Prostate gland (tissue), 2 donors: Measurements from ENCODE around the gene GLE1. TPM values are rescaled to one million over a fixed set of nuclear protein-coding genes. Genes with fewer than 3 reads are reported as not detected.

ENCODE experiments used
- DNase-seq: peaks from one replicate; pipeline ENCODE4 v3.0.0-alpha.2; 2019; ENCODE audit warnings: low spot score
- H3K27ac ChIP-seq, 2 donors: fragments of 200-600 bp; sonication (generic); 2 replicates each; pipeline ENCODE4 v1.5.1; 2017 to 2019
- H3K27me3 ChIP-seq: fragments of 200-600 bp; sonication (generic); replicated peaks from 2 replicates; pipeline ENCODE4 v1.5.1; 2019; ENCODE audit not compliant: insufficient read depth
- H3K36me3 ChIP-seq, 2 donors: fragments of 200-600 bp; sonication (generic); 1 replicate in 1 of 2; 2 replicates in 1 of 2; pipeline versions ENCODE4 v1.5.1 to v1.8.1; 2017 to 2019
- H3K4me1 ChIP-seq: fragments of 200-600 bp; sonication (generic); replicated peaks from 2 replicates; pipeline ENCODE4 v1.5.1; 2019
- H3K4me3 ChIP-seq, 2 donors: fragments of 200-600 bp; sonication (generic); 2 replicates each; pipeline ENCODE4 v1.5.1; 2017 to 2019
- H3K9me3 ChIP-seq: fragments of 200-600 bp; sonication (generic); 2 replicates; pipeline ENCODE4 v1.5.1; 2017
- CTCF ChIP-seq, 4 experiments: fragments of 200-600 bp in 2 of 4; fragments of 450-650 bp in 2 of 4; sonication (generic) in 2 of 4; IDR thresholded peaks; 1 replicate in 3 of 4; 2 replicates in 1 of 4; pipeline ENCODE4 v1.5.1; 2016 to 2019; ENCODE audit warnings: antibody characterized with exemption in 4 of 4, mild to moderate bottlenecking in 2 of 4, moderate library complexity in 2 of 4
- POLR2A ChIP-seq: fragments of 450-650 bp; IDR thresholded peaks from one replicate; pipeline ENCODE4 v1.6.1; 2016; ENCODE audit warnings: antibody characterized with exemption, mild to moderate bottlenecking
- POLR2AphosphoS5 ChIP-seq: sonication (generic); formaldehyde crosslinking; IDR thresholded peaks from one replicate; pipeline ENCODE4 v1.6.1; 2017; ENCODE audit warnings: antibody characterized with exemption
- WGBS: methylation state at CpG from one replicate; pipeline ENCODE4 v1.1.5; 2018; 5-methylcytosine and 5-hydroxymethylcytosine counted together
- intact Hi-C: fragments of 100-400 bp; cut with DNase I; formaldehyde crosslinking; loops from one replicate; pipeline ENCODE4 v1.14.2; 2022
- total RNA-seq, 2 donors: library from RNA; depleted of rRNA; stranded (reverse); fragments of >200 nt; gene quantifications; one replicate each; pipeline ENCODE4 v1.1.0, GENCODE V29; 2016

Gene GLE1
- total RNA-seq, 2 donors from 2014 or later = 31.5 to 34.2 TPM

GRCh38 chr9:128550770-128551656 lies 46.5 kb downstream of the GLE1 start:
- 42% methylated on average over 11 of the region's 11 CpGs for WGBS
- Histone ChIP-seq H3K9me3 (no peaks in the 10 kb centered on the region), H3K27me3 (no peaks in the 10 kb centered on the region), H3K4me3 (peak overlapping the region in 1 of 2 donors; percentile 99), H3K4me1 (peaks cover 4% of the 10 kb centered on the region), H3K27ac (peak overlapping the region; percentile 95 to 97), H3K36me3 (no peaks in the 10 kb centered on the region)
- intact Hi-C loops = loop anchor here (5.0 to 10.0 kb wide), 2 partner anchors 44 to 54 kb away; no protein-coding TSS in a partner anchor
- no peak for TF ChIP-seq POLR2AphosphoS5
- no peak for TF ChIP-seq CTCF (IDR thresholded peaks at IDR 0.05)
- no peak for TF ChIP-seq POLR2A
- DNase-seq = no peak

- no peak for DNase-seq
- Histone ChIP-seq H3K4me1 (peaks cover 4% of the 10 kb centered on the region), H3K4me3 (peak overlapping the region; percentile 99), H3K27ac (peak overlapping the region; percentile 95 to 97), H3K36me3 (no peaks in the 10 kb centered on the region), H3K27me3 (no peaks in the 10 kb centered on the region), H3K9me3 (no peaks in the 10 kb centered on the region)
- WGBS = 3% methylated on average over 22 of the region's 22 CpGs
- TF ChIP-seq POLR2A = peak; percentile 38
- no peak for TF ChIP-seq CTCF (IDR thresholded peaks at IDR 0.05)
- no peak for TF ChIP-seq POLR2AphosphoS5
- intact Hi-C loops = loop anchor here (5.0 to 10.0 kb wide), 2 partner anchors 44 to 53 kb away; no protein-coding TSS in a partner anchor
These were observed 47.2 kb downstream of the GLE1 start for GRCh38 chr9:128551657-128552152.

DNA sequence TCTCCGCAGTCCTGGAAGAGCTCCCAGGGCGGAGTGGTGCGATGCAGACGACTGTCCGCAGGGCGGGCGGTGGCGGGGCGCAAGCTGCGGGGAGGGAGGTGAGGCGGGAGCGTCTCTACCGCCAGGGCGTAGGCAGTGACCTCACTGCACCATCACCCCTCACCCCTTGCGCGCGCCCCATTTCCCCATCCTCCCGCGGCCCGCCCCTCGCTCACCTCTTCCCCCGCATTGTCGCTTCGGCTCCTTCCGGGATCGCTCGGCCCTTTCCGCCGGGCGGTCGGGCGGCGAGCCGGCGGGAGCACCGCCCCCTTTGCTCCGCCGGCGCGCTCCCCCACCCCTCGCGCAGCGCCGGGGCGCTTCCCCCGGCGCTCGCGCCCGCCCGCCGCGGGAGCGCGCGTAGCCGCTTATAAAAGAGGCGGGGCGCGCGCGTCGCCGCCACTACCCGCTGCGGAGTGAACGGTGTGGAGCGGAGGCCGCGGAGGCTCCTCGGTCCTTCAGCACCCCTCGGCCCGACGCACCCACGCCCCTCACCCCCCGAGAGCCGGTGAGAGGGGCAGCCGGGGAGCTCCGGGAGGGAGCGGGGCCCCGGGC lies 47.7 kb downstream of the GLE1 start, which contains the start of gene SPTAN1:
Gene SPTAN1, plus strand, starts transcription at position 435 of the 591 bp plus-strand sequence. CDS start 14,154 bp downstream, outside the sequence.
- Histone ChIP-seq H3K9me3 (no peaks in the 10 kb centered on the region), H3K4me1 (peaks cover 4% of the 10 kb centered on the region), H3K27ac (peak within 1 kb of the TSS; percentile 95 to 97), H3K4me3 (peak within 1 kb of the TSS; percentile 99), H3K36me3 (no peaks in the 10 kb centered on the region), H3K27me3 (no peaks in the 10 kb centered on the region)
- peak; percentile 79 for DNase-seq
- WGBS = under 1% methylated on average over 76 of the region's 81 CpGs
- intact Hi-C loops = loop anchor here (5.0 to 10.0 kb wide), 2 partner anchors 45 to 53 kb away; no protein-coding TSS in a partner anchor
- TF ChIP-seq CTCF (IDR thresholded peaks at IDR 0.05) = peak in 1 of 4 experiments; percentile 20
- TF ChIP-seq POLR2A = peak; percentile 85
- peak; percentile 67 for TF ChIP-seq POLR2AphosphoS5

DNA sequence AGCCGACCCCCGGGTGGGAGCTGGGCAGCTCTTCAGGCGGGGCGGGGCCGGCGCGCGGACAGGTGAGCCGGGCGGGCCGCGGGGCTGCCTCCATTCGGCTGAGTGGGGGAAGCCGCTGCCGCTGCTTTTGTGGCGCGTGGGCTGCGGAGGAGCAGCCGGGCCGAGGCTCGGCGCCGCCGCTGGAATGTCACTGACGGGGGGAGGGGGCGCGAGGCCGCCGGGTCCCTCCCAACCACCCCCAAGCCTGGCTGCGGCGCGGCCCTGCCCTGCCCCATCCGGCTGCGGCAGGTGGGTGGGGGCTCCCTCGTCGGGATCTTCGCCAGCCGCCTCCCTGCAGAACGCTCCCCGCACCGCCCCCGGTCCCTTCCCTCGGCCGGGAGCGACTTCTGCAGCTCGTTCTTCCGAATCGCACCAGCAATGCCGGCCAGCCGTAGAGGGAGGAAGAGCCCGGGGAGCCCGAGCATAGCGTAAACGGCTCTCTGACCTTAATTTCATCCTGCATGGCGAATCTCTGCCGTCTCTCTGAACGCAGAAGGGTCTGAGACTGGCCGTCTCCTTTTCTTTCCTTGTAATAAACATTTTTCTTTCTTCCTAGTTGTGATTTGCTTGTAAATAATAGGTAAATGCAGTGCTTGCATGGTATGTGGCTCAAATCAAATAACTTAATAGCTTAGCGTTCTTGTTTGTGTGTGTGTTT lies 48.4 kb downstream of the GLE1 start:
- H3K36me3 ChIP-seq = no peaks in the 10 kb centered on the region
- DNase-seq = peak; percentile 28
- intact Hi-C loops = loop anchor here (5.0 to 10.0 kb wide), 2 partner anchors 46 to 52 kb away; no protein-coding TSS in a partner anchor
- under 1% methylated on average over 47 of the region's 59 CpGs for WGBS
- TF ChIP-seq POLR2A = no peak
- TF ChIP-seq CTCF (IDR thresholded peaks at IDR 0.05) = no peak
- TF ChIP-seq POLR2AphosphoS5 = no peak
- no peaks in the 10 kb centered on the region for H3K9me3 ChIP-seq
- H3K4me3 ChIP-seq = peak overlapping the region; percentile 99
- no peaks in the 10 kb centered on the region for H3K27me3 ChIP-seq
- peaks cover 4% of the 10 kb centered on the region for H3K4me1 ChIP-seq
- H3K27ac ChIP-seq = peak overlapping the region; percentile 95 to 97
